Pons (tissue), 1 donor: Measurements from ENCODE around the gene GBP5.
"Not testable (repeated sequence)": the region's sequence is repeated elsewhere in the genome, so short reads cannot be mapped to it uniquely, and the experiment has no call there.

Experiments used
- DNase-seq: peaks from one replicate; pipeline ENCODE4 v3.0.0-alpha.2; 2016; ENCODE audit warnings: low spot score

GBP5 gene

GRCh38 chr1:89272269-89273041, at the start of gene GBP5:
Gene GBP5, minus strand, starts transcription at chr1:89272860. Its CDS starts 3,305 bp downstream, at chr1:89269555.
- not testable (repeated sequence) for DNase-seq

- no peak for DNase-seq
Observed at GRCh38 chr1:89322402-89322801, 49.7 kb upstream of the GBP5 start.

- DNase-seq = no peak
Observed at GRCh38 chr1:89312572-89312971, 39.9 kb upstream of the GBP5 start.

DNA sequence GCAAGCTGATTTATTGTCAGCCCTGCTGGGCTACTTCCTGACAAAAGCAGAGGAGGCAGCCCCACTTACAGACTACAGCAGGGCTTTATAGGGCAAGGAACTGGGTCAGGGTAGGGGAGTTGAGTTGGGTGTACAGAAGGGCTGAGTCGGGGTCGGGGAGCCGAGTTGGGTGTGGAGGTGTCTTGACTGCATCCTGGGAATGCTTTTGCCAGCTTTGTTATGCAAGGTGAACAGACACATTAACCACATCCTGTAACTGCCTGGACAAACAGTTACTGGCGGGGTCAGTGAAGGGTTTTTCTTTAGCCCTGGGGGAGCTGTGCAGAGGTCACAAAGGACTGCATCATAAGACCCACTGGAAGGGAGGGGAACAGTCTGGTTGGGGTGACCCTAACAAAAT, 39.1 kb upstream of the GBP5 start:
- DNase-seq = no peak

- DNase-seq = no peak
Observed at GRCh38 chr1:89310976-89311375, 38.3 kb upstream of the GBP5 start.

- DNase-seq = no peak
Observed at GRCh38 chr1:89310505-89310904, 37.8 kb upstream of the GBP5 start.

GRCh38 chr1:89309828-89310227, 37.2 kb upstream of the GBP5 start:
- no peak for DNase-seq

- no peak for DNase-seq
Observed at GRCh38 chr1:89306273-89306672, 33.6 kb upstream of the GBP5 start.

GRCh38 chr1:89305493-89305892, 32.8 kb upstream of the GBP5 start:
- no peak for DNase-seq

DNA sequence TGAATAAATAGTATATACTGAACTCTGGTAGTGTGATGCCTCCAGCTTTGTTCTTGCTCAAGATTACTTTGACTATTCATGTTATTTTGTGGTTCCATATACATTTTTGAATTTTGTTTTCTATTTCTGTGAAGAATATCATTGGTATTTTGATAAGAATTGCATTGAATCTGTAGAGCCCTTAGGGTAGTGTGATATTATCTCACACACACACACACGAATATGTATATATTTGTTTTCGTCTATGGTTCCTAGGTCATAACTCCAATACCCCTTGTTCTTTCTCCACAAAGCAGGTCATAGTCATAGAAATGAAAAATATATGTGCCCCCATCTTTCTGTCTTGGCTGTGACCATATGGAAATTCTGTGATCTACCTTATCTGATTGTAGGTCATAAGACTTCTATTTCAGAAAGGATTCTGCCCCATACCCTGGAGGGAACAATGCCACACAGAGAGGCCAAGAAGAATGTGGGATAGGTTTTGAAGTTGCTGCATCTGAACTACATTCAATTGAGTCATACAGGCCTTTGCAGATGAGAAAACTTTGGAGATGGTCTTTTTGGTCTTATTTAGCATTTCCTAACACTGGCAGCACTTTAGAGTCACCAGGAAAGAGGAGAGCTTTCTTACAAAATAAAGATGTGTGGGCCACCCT, 32.0 kb upstream of the GBP5 start:
- DNase-seq = no peak

- no peak for DNase-seq
Observed at GRCh38 chr1:89302697-89303332, 30.2 kb upstream of the GBP5 start.

DNA sequence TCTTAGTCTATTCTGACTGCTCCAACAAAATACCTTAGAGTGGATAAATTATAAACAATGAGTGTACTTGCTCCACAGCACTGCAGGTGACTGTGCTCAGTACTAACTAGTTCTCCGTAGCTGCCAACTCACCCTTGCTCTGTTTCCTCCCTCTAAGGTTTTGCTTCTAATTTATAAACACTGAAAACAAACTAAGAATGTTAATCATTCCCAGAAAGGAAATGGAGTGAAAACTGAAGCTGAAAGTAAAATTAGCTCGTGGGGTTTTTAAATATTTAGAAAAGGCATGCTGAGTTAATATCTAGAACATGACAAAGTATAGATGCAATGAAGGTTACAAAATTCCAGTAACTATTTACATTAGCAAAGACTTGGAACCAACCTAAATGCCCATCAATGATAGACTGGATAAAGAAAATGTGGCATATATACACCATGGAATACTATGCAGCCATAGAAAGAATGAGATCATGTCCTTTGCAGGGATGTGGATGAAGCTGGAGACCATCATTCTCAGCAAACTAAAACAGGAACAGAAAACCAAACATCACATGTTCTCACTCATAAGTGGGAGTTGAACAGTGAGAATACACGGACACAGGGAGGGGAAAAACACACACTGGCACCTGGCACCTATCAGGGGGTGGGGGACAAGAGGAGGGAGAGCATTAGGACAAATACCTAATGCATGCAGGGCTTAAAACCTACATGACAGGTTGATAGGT, 27.2 kb upstream of the GBP5 start:
- DNase-seq = not testable (repeated sequence)

DNA sequence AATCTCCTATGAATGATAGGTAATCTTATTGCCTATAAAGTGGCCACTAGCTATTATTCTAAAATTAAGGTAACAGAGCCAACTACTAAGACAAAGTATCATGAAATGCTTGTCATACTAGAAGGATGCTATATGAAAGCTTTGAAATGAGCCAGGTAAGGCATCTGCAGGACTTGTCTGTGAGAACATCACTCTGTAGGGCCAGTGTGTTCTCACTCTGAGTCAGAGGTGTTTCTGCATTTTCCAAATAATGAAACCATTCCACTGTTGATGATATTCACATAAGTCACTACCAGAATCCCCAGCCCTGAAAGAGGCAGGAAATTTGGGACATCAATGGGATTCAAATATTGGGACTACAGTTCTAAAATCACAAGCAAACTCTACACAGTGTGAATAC, 25.8 kb upstream of the GBP5 start:
- no peak for DNase-seq

DNA sequence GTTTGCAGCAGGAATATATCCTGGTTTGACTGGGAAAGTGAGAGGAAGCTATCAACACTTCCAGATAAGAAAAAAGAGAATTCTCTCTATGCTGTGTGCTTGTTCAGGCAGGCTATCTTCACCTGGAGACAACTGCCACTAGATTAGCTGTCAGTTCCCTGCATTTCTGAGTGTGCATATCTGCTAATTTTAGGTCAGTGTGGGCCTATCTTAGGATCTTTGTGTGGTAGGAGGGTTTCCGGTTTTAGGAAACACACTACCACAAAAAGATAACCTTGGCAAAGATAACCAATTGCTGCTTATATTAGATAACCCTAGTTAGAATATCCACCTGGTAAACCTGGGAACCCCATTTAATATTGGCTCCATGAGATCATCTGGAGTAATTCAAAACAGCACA, 22.5 kb upstream of the GBP5 start:
- DNase-seq = no peak

GRCh38 chr1:89291276-89291675, 18.6 kb upstream of the GBP5 start:
- no peak for DNase-seq

DNA sequence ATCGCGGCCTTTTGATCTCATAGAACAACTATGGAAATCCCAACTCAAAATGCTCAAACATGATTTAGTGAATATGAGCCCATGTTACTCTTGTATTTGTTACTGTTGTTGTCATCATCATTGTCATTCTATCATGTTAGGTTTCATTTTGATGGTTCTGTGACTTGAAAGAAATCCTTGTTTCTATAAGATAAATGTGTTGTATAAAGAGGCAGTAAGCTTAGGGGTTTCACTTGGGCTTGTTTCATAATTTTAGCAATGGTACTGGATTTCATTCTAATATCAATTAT, 15.3 kb upstream of the GBP5 start:
- no peak for DNase-seq

DNA sequence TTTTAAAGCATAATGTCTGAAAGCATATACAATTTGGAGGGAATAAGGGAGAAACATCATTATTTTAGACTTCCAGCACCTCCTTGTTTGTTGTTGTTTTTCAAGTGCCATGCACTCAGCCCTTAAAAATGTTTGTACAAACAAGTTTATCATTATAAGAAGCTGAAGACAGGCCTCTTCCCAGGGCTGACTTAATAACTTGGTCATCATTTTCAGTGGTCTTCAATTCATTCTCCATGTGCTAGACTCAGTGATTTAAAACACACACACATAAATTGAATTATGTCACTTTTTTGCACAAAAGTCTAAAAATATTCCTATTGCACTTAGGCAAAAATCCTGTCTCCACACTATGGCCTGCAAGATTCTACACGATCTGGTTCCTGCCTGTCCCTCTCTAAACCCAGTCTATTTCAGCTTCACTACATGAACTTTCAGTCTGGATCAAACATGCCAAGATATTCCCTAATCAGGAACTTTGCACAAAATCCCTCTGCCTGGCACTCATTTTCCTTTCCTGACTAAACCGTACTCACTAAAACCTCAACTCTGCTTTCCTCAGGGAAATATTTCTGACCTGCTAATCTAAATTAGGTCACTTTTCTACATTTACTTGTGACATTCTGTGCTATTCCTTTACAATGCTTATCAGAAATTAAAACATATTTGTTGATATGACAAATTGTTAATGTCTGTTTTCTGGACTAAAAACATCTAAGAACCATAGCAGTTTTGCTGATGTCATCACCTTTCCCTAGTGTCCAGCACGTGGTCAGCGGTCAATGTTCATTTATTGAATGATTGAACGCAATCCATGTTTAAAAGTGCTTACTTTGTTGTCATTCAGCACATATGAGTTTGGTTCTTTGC, 14.8 kb upstream of the GBP5 start:
- DNase-seq = no peak

DNA sequence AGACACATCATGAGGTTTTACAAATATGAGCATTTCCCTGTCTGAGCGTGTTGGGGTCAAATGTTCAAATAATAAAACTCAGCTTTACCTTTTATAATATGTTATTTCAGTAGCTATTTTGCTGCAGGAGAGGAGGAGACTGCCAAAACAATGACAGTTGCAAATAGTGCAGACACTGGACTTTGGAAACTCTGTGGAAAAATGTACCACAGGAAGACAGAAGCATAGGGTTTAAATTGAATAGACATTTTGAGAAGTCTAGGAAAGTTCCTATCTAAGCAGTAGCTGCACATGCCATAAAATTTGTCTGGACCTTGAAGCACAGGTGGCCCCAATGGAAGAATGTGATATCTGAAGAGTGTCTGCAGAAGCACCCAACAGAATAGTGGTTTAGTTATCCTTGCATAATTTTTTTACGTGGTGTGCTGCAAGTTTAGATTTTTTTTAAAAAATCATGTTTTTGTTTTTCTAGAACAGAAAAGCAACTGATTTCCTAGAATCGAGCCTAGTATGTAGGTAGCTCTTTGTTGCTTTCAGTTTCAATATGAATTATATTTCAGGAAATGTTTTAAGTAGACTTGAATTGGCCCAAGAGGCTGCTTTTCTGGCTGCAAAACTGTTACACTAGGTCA, 14.0 kb upstream of the GBP5 start:
- no peak for DNase-seq

- DNase-seq = no peak
Observed at GRCh38 chr1:89285745-89286380, 13.2 kb upstream of the GBP5 start.

GRCh38 chr1:89284078-89284763, 11.6 kb upstream of the GBP5 start:
- DNase-seq = not testable (repeated sequence)
